Epithelial cell of proximal tubule (primary cell): Measurements from ENCODE around the gene UBE2O. TPM values are rescaled to one million over a fixed set of nuclear protein-coding genes. Genes with fewer than 3 reads are reported as not detected.

ENCODE experiments used
- DNase-seq: peaks from one replicate; pipeline ENCODE4 v3.0.0-alpha.2; 2011; ENCODE audit warnings: low read depth
- H3K4me3 ChIP-seq: 2 replicates; pipeline ENCODE4 v1.5.1; 2011; ENCODE audit warnings: low read depth, mild to moderate bottlenecking, low read length
- CTCF ChIP-seq: conservative IDR thresholded peaks from 2 replicates; pipeline ENCODE4 v1.5.1; 2012; ENCODE audit warnings: low read depth, mild to moderate bottlenecking, low read length
- total RNA-seq: library from RNA; depleted of rRNA; stranded (reverse); fragments of >200 nt; gene quantifications from 2 replicates; pipeline ENCODE4 v1.2.3, GENCODE V29; 2015

Gene UBE2O
- total RNA-seq, 1 donor from 2014 or later = 15.6 TPM

- no peak overlapping the region for H3K4me3 ChIP-seq
- TF ChIP-seq CTCF = no peak
- DNase-seq = no peak
These were observed 435 bp upstream of the UBE2O start for GRCh38 chr17:76453431-76453743.

- TF ChIP-seq CTCF = no peak
- DNase-seq = no peak
- H3K4me3 ChIP-seq = peak overlapping the region; percentile 88
These were observed 759 bp downstream of the UBE2O start for GRCh38 chr17:76452127-76452659.

- no peak for DNase-seq
- peak overlapping the region; percentile 88 for H3K4me3 ChIP-seq
- no peak for TF ChIP-seq CTCF
These were observed 1.4 kb downstream of the UBE2O start for GRCh38 chr17:76451506-76451905.

- H3K4me3 ChIP-seq = no peak overlapping the region
- DNase-seq = no peak
- TF ChIP-seq CTCF = no peak
These were observed 3.8 kb downstream of the UBE2O start for GRCh38 chr17:76449126-76449525.

GRCh38 chr17:76447931-76448652 is 4.9 kb downstream of the UBE2O start:
- DNase-seq = no peak
- TF ChIP-seq CTCF = no peak
- H3K4me3 ChIP-seq = no peak overlapping the region

- DNase-seq = peak; percentile 86
- H3K4me3 ChIP-seq = peak overlapping the region; percentile 17
- TF ChIP-seq CTCF = no peak
These were observed 6.3 kb downstream of the UBE2O start for GRCh38 chr17:76446449-76447231.
